SK-N-SH (cell line): Measurements from ENCODE around the gene MEF2C. TPM values are rescaled to one million over a fixed set of nuclear protein-coding genes. Genes with fewer than 3 reads are reported as not detected.

ENCODE experiments used
- CTCF ChIA-PET: fragments of 300-600, 350-600 bp; formaldehyde crosslinking; extraction: SDS; loops from one replicate; lab custom pipeline; 2021; lab: Yijun Ruan, JAX
- POLR2A ChIA-PET: fragments of 350-600 bp; sonication (Branson Sonifier 250); formaldehyde crosslinking; extraction: SDS; loops from one replicate; lab custom pipeline; 2020; ENCODE audit warnings: antibody characterized with exemption, inconsistent platforms; lab: Yijun Ruan, JAX
- DNase-seq: peaks from one replicate; pipeline ENCODE4 v3.0.0; 2012
- H2AFZ ChIP-seq: fragments of 200-600 bp; sonication (generic); 2 replicates; pipeline ENCODE4 v1.8.1; 2016; ENCODE audit warnings: antibody characterized with exemption, mild to moderate bottlenecking, low read depth
- H3F3A ChIP-seq: fragments of 200-600 bp; sonication (generic); replicated peaks from 2 replicates; pipeline ENCODE3; 2016; ENCODE audit warnings: antibody characterized with exemption, mild to moderate bottlenecking; ENCODE audit not compliant: insufficient read depth
- H3K27ac ChIP-seq, 2 experiments: fragments of 200-500 bp in 1 of 2; fragments of 200-600 bp in 1 of 2; sonication (Bioruptor generic) in 1 of 2; sonication (generic), shearing (Covaris generic) in 1 of 2; 2 replicates each; pipeline versions ENCODE4 v1.5.1 to v1.6.1; 2014 to 2016; ENCODE audit warnings: low read depth in 2 of 2, inconsistent platforms in 1 of 2, low read length in 1 of 2, mild to moderate bottlenecking in 1 of 2, mixed read lengths in 1 of 2
- H3K27me3 ChIP-seq: fragments of 200-600 bp; sonication (generic), shearing (Covaris generic); 2 replicates; pipeline ENCODE4 v1.6.1; 2016; ENCODE audit warnings: mixed run types; ENCODE audit not compliant: insufficient read depth
- H3K36me3 ChIP-seq, 2 experiments: fragments of 200-500 bp in 1 of 2; fragments of 200-600 bp in 1 of 2; sonication (Bioruptor generic) in 1 of 2; sonication (generic) in 1 of 2; replicated peaks in 1 of 2; 2 replicates each; pipeline versions ENCODE3 to v1.5.1; 2014 to 2016; ENCODE audit warnings: low read length in 1 of 2, mild to moderate bottlenecking in 1 of 2; ENCODE audit not compliant: insufficient read depth in 2 of 2, control insufficient read depth in 1 of 2
- H3K4me1 ChIP-seq, 2 experiments: fragments of 200-500 bp in 1 of 2; fragments of 200-600 bp in 1 of 2; sonication (Bioruptor generic) in 1 of 2; sonication (generic), shearing (Covaris generic) in 1 of 2; 2 replicates each; pipeline versions ENCODE4 v1.5.1 to v1.6.1; 2014 to 2016; ENCODE audit warnings: low read depth in 1 of 2, low read length in 1 of 2, mixed run types in 1 of 2; ENCODE audit not compliant: insufficient read depth in 2 of 2, control insufficient read depth in 1 of 2
- H3K4me2 ChIP-seq: fragments of 200-600 bp; sonication (generic), shearing (Covaris generic); 2 replicates; pipeline ENCODE4 v1.6.1; 2017; ENCODE audit warnings: mixed run types
- H3K4me3 ChIP-seq, 2 experiments: fragments of 200-500 bp in 1 of 2; fragments of 200-600 bp in 1 of 2; sonication (Bioruptor generic) in 1 of 2; sonication (generic), shearing (Covaris generic) in 1 of 2; 2 replicates each; pipeline versions ENCODE4 v1.5.1 to v1.8.1; 2014 to 2016; ENCODE audit warnings: low read depth in 2 of 2, inconsistent platforms in 1 of 2, low read length in 1 of 2, mild to moderate bottlenecking in 1 of 2, mixed read lengths in 1 of 2, moderate library complexity in 1 of 2
- H3K79me2 ChIP-seq: fragments of 200-600 bp; sonication (generic); 2 replicates; pipeline ENCODE4 v1.8.1; 2017; ENCODE audit warnings: mild to moderate bottlenecking; ENCODE audit not compliant: insufficient read depth
- H3K9ac ChIP-seq: fragments of 200-600 bp; sonication (generic); 2 replicates; pipeline ENCODE4 v1.6.1; 2017; ENCODE audit warnings: mixed run types
- H3K9me2 ChIP-seq: fragments of 200-600 bp; sonication (generic); 2 replicates; pipeline ENCODE4 v1.6.1; 2017; ENCODE audit warnings: mixed run types
- H3K9me3 ChIP-seq: fragments of 200-600 bp; sonication (generic); 2 replicates; pipeline ENCODE4 v1.6.1; 2017; ENCODE audit warnings: mixed run types, mild to moderate bottlenecking, moderate library complexity
- H4K20me1 ChIP-seq: fragments of 200-600 bp; sonication (generic); 2 replicates; pipeline ENCODE4 v1.6.1; 2017; ENCODE audit warnings: mild to moderate bottlenecking, mixed run types; ENCODE audit not compliant: insufficient read depth
- CHD2 ChIP-seq: fragments of 150-350 bp; IDR thresholded peaks from 2 replicates; pipeline ENCODE4 v1.6.1; 2018; ENCODE audit warnings: low read length; ENCODE audit not compliant: partially characterized antibody
- CTCF ChIP-seq: fragments of 200-600 bp; sonication (generic); IDR thresholded peaks from 2 replicates; pipeline ENCODE4 v1.6.1; 2017; ENCODE audit warnings: antibody characterized with exemption, mild to moderate bottlenecking, moderate library complexity
- ELF1 ChIP-seq: IDR thresholded peaks from 2 replicates; pipeline ENCODE4 v1.4.0; 2012
- FOXJ3 ChIP-seq: sonication (generic); formaldehyde crosslinking; IDR thresholded peaks from 2 replicates; pipeline ENCODE4 v1.5.1; 2020; ENCODE audit warnings: mild to moderate bottlenecking, missing genetic modification reagents
- FOXM1 ChIP-seq: IDR thresholded peaks from 2 replicates; pipeline ENCODE4 v1.4.0; 2012; ENCODE audit warnings: low read depth, mild to moderate bottlenecking
- GATA2 ChIP-seq: sonication (generic); formaldehyde crosslinking; IDR thresholded peaks from 2 replicates; pipeline ENCODE4 v1.5.0; 2020; ENCODE audit warnings: mild to moderate bottlenecking, missing genetic modification reagents
- JUND ChIP-seq: IDR thresholded peaks from 2 replicates; pipeline ENCODE4 v1.4.0; 2012
- NRF1 ChIP-seq: IDR thresholded peaks from 2 replicates; pipeline ENCODE4 v1.6.1; 2012; ENCODE audit warnings: low read depth, mild to moderate bottlenecking, low read length
- RCOR1 ChIP-seq: fragments of 150-350 bp; IDR thresholded peaks from 2 replicates; pipeline ENCODE4 v1.6.1; 2017; ENCODE audit warnings: antibody characterized with exemption, low read length
- RXRA ChIP-seq: IDR thresholded peaks from 2 replicates; pipeline ENCODE4 v1.4.0; 2012; ENCODE audit warnings: low read depth, mild to moderate bottlenecking, borderline replicate concordance
- SIN3A ChIP-seq: IDR thresholded peaks from 2 replicates; pipeline ENCODE4 v1.6.1; 2012; ENCODE audit warnings: low read depth, mild to moderate bottlenecking, low read length, moderate library complexity, borderline replicate concordance
- SMC3 ChIP-seq: IDR thresholded peaks from 2 replicates; pipeline ENCODE4 v1.6.1; 2012; ENCODE audit warnings: low read depth, low read length, improper control_type of control experiment
- TAF1 ChIP-seq: IDR thresholded peaks from 2 replicates; pipeline ENCODE4 v1.6.1; 2012; ENCODE audit warnings: low read depth, mild to moderate bottlenecking, low read length, moderate library complexity, borderline replicate concordance
- TEAD4 ChIP-seq: IDR thresholded peaks from 2 replicates; pipeline ENCODE4 v1.4.0; 2012; ENCODE audit warnings: mild to moderate bottlenecking, borderline replicate concordance; ENCODE audit not compliant: insufficient read depth
- USF2 ChIP-seq: fragments of 150-350 bp; IDR thresholded peaks from 2 replicates; pipeline ENCODE4 v1.6.1; 2017; ENCODE audit warnings: antibody characterized with exemption, low read length, low read depth, borderline replicate concordance
- ZBTB33 ChIP-seq: IDR thresholded peaks from 2 replicates; pipeline ENCODE4 v1.4.0; 2012; ENCODE audit warnings: low read depth, borderline replicate concordance
- WGBS: methylation state at CpG from one replicate; pipeline ENCODE4 v1.1.6; 2017; ENCODE audit warnings: low lambda C conversion rate; 5-methylcytosine and 5-hydroxymethylcytosine counted together
- polyA plus RNA-seq, 3 experiments: library from polyadenylated mRNA; depleted of rRNA; stranded (reverse); fragments of >200 nt; gene quantifications; 2 replicates each; pipeline ENCODE4 v1.2.3, GENCODE V29; 2012
- TF ChIP-seq, protein P1 (sequence below): fragments of 150-350 bp; IDR thresholded peaks from 2 replicates; pipeline ENCODE4 v1.6.1; 2016; ENCODE audit warnings: mild to moderate bottlenecking, low read depth, low read length
- TF ChIP-seq, protein P2 (sequence below): IDR thresholded peaks from 2 replicates; pipeline ENCODE4 v1.4.0; 2012; ENCODE audit warnings: low read depth, borderline replicate concordance

The MEF2C gene
- polyA plus RNA-seq, 1 of the 3 experiments (the other 2 are of a cell fraction) = 1.2 TPM

GRCh38 chr5:88776692-88777091 lies 106.3 kb downstream of the MEF2C start:
- no peaks in the 10 kb centered on the region for H3K9me2 ChIP-seq
- H3K9ac ChIP-seq = no peak overlapping the region
- H3F3A ChIP-seq = peaks cover 8% of the 10 kb centered on the region
- POLR2A ChIA-PET = no interaction called here
- WGBS = 93% methylated on average over 3 of the region's 4 CpGs
- H3K4me3 ChIP-seq = no peak overlapping the region
- no peak overlapping the region for H3K27ac ChIP-seq
- H3K36me3 ChIP-seq = no peaks in the 10 kb centered on the region
- DNase-seq = no peak
- H3K79me2 ChIP-seq = no peaks in the 10 kb centered on the region
- H3K4me2 ChIP-seq = no peak overlapping the region
- H2AFZ ChIP-seq = no peak overlapping the region
- TF ChIP-seq FOXM1 = no peak
- CTCF ChIA-PET = interaction anchor here (1.0 kb wide), 1 partner anchor 12 kb away, joined by 5 read pairs; no protein-coding TSS in a partner anchor
- H3K4me1 ChIP-seq = no peaks in the 10 kb centered on the region; a peak in 1 of 4 replicates
- H3K27me3 ChIP-seq = no peaks in the 10 kb centered on the region
- no peaks in the 10 kb centered on the region for H3K9me3 ChIP-seq
- no peaks in the 10 kb centered on the region for H4K20me1 ChIP-seq

DNA sequence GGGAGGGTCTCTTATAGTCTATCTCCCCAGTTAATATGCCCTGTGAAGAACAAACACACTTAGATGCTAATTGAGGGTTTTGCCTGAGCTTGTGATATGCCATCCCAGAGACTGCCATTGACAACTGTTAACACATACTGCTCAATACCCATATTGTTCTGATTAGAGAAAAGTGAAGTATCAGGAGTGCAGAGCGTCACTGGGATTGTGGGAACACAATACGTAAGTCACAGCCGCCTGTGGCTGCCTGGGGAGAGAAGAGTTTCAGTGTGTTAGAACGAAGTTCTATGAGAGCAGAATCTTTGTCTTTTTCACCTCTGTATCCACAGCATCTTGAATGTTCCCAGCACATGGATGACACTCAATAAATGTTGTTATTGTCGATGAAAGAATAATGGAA lies 110.2 kb downstream of the MEF2C start:
- WGBS = 89% methylated on average over 5 of the region's 5 CpGs
- no peak for DNase-seq
- Histone ChIP-seq H2AFZ (no peak overlapping the region), H3F3A (peaks cover 9% of the 10 kb centered on the region), H3K9me3 (no peaks in the 10 kb centered on the region), H3K4me2 (no peak overlapping the region), H3K9me2 (no peaks in the 10 kb centered on the region), H3K27me3 (no peaks in the 10 kb centered on the region), H4K20me1 (no peaks in the 10 kb centered on the region), H3K4me1 (no peaks in the 10 kb centered on the region), H3K36me3 (no peaks in the 10 kb centered on the region), H3K27ac (no peak overlapping the region), H3K9ac (no peak overlapping the region), H3K79me2 (no peaks in the 10 kb centered on the region), H3K4me3 (no peak overlapping the region)
- TF ChIP-seq ELF1 = no peak
- TF ChIP-seq SIN3A = no peak
- TF ChIP-seq ZBTB33 = no peak
- no peak for TF ChIP-seq CHD2
- TF ChIP-seq, protein P1, sequence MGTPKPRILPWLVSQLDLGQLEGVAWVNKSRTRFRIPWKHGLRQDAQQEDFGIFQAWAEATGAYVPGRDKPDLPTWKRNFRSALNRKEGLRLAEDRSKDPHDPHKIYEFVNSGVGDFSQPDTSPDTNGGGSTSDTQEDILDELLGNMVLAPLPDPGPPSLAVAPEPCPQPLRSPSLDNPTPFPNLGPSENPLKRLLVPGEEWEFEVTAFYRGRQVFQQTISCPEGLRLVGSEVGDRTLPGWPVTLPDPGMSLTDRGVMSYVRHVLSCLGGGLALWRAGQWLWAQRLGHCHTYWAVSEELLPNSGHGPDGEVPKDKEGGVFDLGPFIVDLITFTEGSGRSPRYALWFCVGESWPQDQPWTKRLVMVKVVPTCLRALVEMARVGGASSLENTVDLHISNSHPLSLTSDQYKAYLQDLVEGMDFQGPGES = no peak
- TF ChIP-seq GATA2 (CRISPR knock-in tag) = no peak
- TF ChIP-seq NRF1 = no peak
- TF ChIP-seq RCOR1 = no peak
- TF ChIP-seq USF2 = no peak
- TF ChIP-seq, protein P2, sequence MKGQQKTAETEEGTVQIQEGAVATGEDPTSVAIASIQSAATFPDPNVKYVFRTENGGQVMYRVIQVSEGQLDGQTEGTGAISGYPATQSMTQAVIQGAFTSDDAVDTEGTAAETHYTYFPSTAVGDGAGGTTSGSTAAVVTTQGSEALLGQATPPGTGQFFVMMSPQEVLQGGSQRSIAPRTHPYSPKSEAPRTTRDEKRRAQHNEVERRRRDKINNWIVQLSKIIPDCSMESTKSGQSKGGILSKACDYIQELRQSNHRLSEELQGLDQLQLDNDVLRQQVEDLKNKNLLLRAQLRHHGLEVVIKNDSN = no peak
- TF ChIP-seq TAF1 = no peak
- TF ChIP-seq FOXJ3 (CRISPR knock-in tag) = no peak
- no peak for TF ChIP-seq RXRA
- TF ChIP-seq SMC3 = no peak
- TF ChIP-seq JUND = no peak
- TF ChIP-seq TEAD4 = no peak
- no peak for TF ChIP-seq CTCF
- CTCF ChIA-PET = no interaction called here
- POLR2A ChIA-PET = no interaction called here
